Stomach (tissue), 4 donors: ENCODE results near the gene CLDN20.

Experiments used
- CTCF ChIP-seq, 7 experiments: fragments of 450-650 bp in 4 of 7; fragments of 200-600 bp in 3 of 7; sonication (generic) in 3 of 7; IDR thresholded peaks; one replicate each; pipeline ENCODE4 v1.5.1; 2016 to 2019; ENCODE audit warnings: antibody characterized with exemption in 7 of 7, control low read depth in 2 of 7, mild to moderate bottlenecking in 1 of 7
- POLR2AphosphoS5 ChIP-seq, 3 donors: sonication (generic); formaldehyde crosslinking; IDR thresholded peaks; one replicate each; pipeline ENCODE4 v1.6.1; 2016; ENCODE audit warnings: antibody characterized with exemption in 3 of 3

DNA sequence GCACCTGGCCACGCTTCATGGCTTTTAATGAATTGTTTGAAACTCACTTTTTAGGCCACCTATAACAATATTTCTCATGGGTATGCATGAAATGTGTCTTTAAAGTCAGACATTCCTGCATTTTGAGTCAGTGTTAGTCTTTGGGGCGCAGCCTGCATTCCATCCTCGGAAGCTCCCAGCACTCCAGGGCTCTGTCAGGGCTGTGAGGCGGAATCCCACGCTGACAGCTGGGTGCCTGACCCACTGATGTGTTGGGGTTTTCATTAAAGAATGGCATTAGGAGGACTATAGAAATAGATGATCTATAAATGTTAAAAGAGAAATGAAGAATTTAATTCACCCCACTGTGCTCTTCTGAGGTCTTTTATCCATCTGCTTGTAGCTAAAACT is 16.2 kb upstream of the CLDN20 start:
- TF ChIP-seq CTCF (IDR thresholded peaks at IDR 0.05), result no peak
- no peak for TF ChIP-seq POLR2AphosphoS5 (IDR thresholded peaks at IDR 0.05)
